ENCODE measurements around the gene ULBP1.
"Not testable (repeated sequence)": the region's sequence is repeated elsewhere in the genome, so short reads cannot be mapped to it uniquely, and the experiment has no call there.

GRCh38 chr6:149946631-149947030, 17.1 kb upstream of the ULBP1 start:
- not testable (repeated sequence) for TF ChIP-seq CTCF (IDR thresholded peaks at IDR 0.05); EP300 (IDR thresholded peaks at IDR 0.05; ENCODE audit: low read depth); POLR2A (IDR thresholded peaks at IDR 0.05); POLR2AphosphoS5 (IDR thresholded peaks at IDR 0.05)

All from transverse colon (tissue), 4 donors.